Esophagus squamous epithelium (tissue), 4 donors: ENCODE results near the gene LPIN3.

Experiments used
- POLR2A ChIP-seq, 4 donors: fragments of 450-650 bp; IDR thresholded peaks; one replicate each; pipeline ENCODE4 v1.6.1; 2017; ENCODE audit warnings: antibody characterized with exemption in 4 of 4, mild to moderate bottlenecking in 4 of 4, moderate library complexity in 3 of 4
- TF ChIP-seq, protein P1 (sequence below), 6 experiments: fragments of 450-650 bp in 4 of 6; fragments of 200-600 bp in 2 of 6; sonication (generic) in 2 of 6; IDR thresholded peaks; one replicate each; pipeline ENCODE4 v1.5.1; 2016 to 2019; ENCODE audit warnings: antibody characterized with exemption in 6 of 6, mild to moderate bottlenecking in 4 of 6, moderate library complexity in 4 of 6

DNA sequence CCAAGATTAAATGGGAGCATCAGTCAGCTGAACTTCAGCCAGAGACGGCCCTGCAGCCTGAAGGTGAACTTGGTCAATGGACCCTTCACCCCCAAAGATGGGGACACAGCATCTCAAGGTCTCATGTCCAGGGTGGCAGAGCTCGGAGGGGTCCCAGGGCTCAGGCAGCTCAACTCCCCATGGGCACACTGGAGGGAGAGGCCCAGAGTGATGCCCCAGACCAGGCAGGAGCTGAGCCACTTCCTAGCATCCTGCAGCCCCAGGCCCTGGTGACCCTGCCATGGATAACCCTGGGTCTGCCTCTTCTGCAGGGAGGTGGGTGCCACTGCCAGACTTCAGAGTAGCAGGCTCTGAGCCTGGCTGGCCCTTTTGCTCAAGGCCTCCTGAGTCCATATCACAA lies 53.5 kb downstream of the LPIN3 start:
- TF ChIP-seq, protein P1, sequence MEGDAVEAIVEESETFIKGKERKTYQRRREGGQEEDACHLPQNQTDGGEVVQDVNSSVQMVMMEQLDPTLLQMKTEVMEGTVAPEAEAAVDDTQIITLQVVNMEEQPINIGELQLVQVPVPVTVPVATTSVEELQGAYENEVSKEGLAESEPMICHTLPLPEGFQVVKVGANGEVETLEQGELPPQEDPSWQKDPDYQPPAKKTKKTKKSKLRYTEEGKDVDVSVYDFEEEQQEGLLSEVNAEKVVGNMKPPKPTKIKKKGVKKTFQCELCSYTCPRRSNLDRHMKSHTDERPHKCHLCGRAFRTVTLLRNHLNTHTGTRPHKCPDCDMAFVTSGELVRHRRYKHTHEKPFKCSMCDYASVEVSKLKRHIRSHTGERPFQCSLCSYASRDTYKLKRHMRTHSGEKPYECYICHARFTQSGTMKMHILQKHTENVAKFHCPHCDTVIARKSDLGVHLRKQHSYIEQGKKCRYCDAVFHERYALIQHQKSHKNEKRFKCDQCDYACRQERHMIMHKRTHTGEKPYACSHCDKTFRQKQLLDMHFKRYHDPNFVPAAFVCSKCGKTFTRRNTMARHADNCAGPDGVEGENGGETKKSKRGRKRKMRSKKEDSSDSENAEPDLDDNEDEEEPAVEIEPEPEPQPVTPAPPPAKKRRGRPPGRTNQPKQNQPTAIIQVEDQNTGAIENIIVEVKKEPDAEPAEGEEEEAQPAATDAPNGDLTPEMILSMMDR (IDR thresholded peaks at IDR 0.05): no peak
- TF ChIP-seq POLR2A (IDR thresholded peaks at IDR 0.05): no peak
